Activated CD4-positive, alpha-beta T cell treated with anti-CD3 and anti-CD28 coated beads for 48 hours (primary cell): ENCODE measurements around the gene PDZD7.

ENCODE experiments used
- DNase-seq: peaks from one replicate; pipeline ENCODE4 v3.0.0-alpha.2; 2020

Gene PDZD7

GRCh38 chr10:101031128-101031795 is at the start of gene PDZD7, which contains the start of gene SFXN3:
Gene PDZD7 (minus strand): TSS chr10:101031129. CDS start chr10:101030219, 910 bp downstream.
Gene SFXN3 (plus strand): TSS chr10:101031234. CDS start chr10:101034695, 3,461 bp downstream.
- DNase-seq = peak; percentile 98

- DNase-seq = no peak
Observed at GRCh38 chr10:101079874-101080273, 48.9 kb upstream of the PDZD7 start.

GRCh38 chr10:101076630-101077029 is 45.7 kb upstream of the PDZD7 start:
- no peak for DNase-seq

GRCh38 chr10:101075775-101076174 is 44.8 kb upstream of the PDZD7 start:
- DNase-seq = no peak

- no peak for DNase-seq
Observed at GRCh38 chr10:101073631-101074030, 42.7 kb upstream of the PDZD7 start.

- DNase-seq = no peak
Observed at GRCh38 chr10:101072923-101073322, 42.0 kb upstream of the PDZD7 start.

GRCh38 chr10:101071885-101072433 is 41.0 kb upstream of the PDZD7 start:
- DNase-seq = no peak

GRCh38 chr10:101071267-101071884 is 40.4 kb upstream of the PDZD7 start:
- peak; percentile 72 for DNase-seq

GRCh38 chr10:101070098-101070497 is 39.2 kb upstream of the PDZD7 start:
- DNase-seq = no peak

- no peak for DNase-seq
Observed at GRCh38 chr10:101069441-101069840, 38.5 kb upstream of the PDZD7 start.

GRCh38 chr10:101067356-101068083 is 36.6 kb upstream of the PDZD7 start:
- peak; percentile 86 for DNase-seq

GRCh38 chr10:101066896-101067355 is 36.0 kb upstream of the PDZD7 start:
- no peak for DNase-seq

- DNase-seq = peak; percentile 61
Observed at GRCh38 chr10:101066146-101066895, 35.4 kb upstream of the PDZD7 start.

- DNase-seq = no peak
Observed at GRCh38 chr10:101065481-101066145, 34.7 kb upstream of the PDZD7 start.

- DNase-seq = no peak
Observed at GRCh38 chr10:101064415-101065030, 33.6 kb upstream of the PDZD7 start.

GRCh38 chr10:101063548-101064414 is 32.9 kb upstream of the PDZD7 start:
- DNase-seq = no peak

GRCh38 chr10:101063050-101063525 is 32.2 kb upstream of the PDZD7 start:
- DNase-seq = no peak

- peak; percentile 71 for DNase-seq
Observed at GRCh38 chr10:101062232-101063049, 31.5 kb upstream of the PDZD7 start.

- no peak for DNase-seq
Observed at GRCh38 chr10:101061624-101062231, 30.8 kb upstream of the PDZD7 start, which contains the start of gene KAZALD1. Gene KAZALD1 (plus strand): TSS chr10:101061989. CDS start chr10:101062593, 604 bp downstream.
